ENCODE measurements around the gene TDP1.

DNA sequence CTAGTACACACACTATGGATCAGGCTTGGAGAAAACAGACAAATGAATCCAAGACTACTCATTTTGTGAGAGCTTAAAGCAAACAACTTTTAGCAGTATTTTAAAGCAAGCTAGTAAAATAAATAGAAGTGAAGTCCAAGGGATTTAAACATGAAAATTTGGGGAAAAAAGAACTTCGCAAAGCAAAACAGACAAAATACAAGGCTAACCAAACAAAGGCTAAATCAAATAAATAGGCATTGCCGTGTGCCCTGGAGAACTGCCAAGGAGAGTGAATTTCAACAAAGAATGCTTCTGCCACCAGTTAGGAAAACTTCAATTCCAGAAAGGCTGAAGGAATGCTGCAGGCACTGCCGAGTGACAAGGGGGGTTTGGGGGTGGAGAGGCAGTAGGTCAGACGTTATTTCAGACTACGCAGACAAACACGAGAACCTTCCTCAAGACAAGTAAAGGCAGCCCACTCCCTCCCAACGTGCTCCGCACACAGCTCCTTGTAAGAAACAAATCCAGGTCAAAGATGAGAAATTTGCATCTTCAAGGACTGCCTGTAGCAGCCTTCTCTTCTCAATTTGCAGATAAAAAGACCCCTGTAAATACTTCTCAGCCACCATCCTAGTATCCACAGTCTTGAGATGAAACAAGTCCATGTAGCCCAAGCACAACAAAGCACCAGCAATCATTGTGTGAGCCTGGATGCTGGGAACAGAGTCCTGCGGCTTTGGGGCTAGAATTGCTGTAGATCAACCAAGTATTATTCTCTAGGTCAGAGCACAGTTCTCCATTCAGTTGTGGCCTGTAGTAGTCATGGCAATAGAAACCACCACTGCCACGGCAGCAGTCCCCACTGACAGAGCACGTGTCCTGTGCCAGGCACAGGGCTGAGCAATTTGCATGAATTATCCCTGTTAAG lies 44.5 kb upstream of the TDP1 start:
- TF ChIP-seq, protein P1, sequence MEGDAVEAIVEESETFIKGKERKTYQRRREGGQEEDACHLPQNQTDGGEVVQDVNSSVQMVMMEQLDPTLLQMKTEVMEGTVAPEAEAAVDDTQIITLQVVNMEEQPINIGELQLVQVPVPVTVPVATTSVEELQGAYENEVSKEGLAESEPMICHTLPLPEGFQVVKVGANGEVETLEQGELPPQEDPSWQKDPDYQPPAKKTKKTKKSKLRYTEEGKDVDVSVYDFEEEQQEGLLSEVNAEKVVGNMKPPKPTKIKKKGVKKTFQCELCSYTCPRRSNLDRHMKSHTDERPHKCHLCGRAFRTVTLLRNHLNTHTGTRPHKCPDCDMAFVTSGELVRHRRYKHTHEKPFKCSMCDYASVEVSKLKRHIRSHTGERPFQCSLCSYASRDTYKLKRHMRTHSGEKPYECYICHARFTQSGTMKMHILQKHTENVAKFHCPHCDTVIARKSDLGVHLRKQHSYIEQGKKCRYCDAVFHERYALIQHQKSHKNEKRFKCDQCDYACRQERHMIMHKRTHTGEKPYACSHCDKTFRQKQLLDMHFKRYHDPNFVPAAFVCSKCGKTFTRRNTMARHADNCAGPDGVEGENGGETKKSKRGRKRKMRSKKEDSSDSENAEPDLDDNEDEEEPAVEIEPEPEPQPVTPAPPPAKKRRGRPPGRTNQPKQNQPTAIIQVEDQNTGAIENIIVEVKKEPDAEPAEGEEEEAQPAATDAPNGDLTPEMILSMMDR (CRISPR knock-in tag; IDR thresholded peaks at IDR 0.05): no peak
- TF ChIP-seq EZH2 (conservative IDR thresholded peaks at IDR 0.05; ENCODE audit: low read depth, low read length) (no peak), ZNF253 (CRISPR knock-in tag; IDR thresholded peaks at IDR 0.05; ENCODE audit: borderline replicate concordance) (no peak), SP2 (CRISPR knock-in tag; IDR thresholded peaks at IDR 0.05) (no peak), SP140L (CRISPR knock-in tag; IDR thresholded peaks at IDR 0.05; ENCODE audit: borderline replicate concordance) (no peak)
- TF ChIP-seq, protein P2, sequence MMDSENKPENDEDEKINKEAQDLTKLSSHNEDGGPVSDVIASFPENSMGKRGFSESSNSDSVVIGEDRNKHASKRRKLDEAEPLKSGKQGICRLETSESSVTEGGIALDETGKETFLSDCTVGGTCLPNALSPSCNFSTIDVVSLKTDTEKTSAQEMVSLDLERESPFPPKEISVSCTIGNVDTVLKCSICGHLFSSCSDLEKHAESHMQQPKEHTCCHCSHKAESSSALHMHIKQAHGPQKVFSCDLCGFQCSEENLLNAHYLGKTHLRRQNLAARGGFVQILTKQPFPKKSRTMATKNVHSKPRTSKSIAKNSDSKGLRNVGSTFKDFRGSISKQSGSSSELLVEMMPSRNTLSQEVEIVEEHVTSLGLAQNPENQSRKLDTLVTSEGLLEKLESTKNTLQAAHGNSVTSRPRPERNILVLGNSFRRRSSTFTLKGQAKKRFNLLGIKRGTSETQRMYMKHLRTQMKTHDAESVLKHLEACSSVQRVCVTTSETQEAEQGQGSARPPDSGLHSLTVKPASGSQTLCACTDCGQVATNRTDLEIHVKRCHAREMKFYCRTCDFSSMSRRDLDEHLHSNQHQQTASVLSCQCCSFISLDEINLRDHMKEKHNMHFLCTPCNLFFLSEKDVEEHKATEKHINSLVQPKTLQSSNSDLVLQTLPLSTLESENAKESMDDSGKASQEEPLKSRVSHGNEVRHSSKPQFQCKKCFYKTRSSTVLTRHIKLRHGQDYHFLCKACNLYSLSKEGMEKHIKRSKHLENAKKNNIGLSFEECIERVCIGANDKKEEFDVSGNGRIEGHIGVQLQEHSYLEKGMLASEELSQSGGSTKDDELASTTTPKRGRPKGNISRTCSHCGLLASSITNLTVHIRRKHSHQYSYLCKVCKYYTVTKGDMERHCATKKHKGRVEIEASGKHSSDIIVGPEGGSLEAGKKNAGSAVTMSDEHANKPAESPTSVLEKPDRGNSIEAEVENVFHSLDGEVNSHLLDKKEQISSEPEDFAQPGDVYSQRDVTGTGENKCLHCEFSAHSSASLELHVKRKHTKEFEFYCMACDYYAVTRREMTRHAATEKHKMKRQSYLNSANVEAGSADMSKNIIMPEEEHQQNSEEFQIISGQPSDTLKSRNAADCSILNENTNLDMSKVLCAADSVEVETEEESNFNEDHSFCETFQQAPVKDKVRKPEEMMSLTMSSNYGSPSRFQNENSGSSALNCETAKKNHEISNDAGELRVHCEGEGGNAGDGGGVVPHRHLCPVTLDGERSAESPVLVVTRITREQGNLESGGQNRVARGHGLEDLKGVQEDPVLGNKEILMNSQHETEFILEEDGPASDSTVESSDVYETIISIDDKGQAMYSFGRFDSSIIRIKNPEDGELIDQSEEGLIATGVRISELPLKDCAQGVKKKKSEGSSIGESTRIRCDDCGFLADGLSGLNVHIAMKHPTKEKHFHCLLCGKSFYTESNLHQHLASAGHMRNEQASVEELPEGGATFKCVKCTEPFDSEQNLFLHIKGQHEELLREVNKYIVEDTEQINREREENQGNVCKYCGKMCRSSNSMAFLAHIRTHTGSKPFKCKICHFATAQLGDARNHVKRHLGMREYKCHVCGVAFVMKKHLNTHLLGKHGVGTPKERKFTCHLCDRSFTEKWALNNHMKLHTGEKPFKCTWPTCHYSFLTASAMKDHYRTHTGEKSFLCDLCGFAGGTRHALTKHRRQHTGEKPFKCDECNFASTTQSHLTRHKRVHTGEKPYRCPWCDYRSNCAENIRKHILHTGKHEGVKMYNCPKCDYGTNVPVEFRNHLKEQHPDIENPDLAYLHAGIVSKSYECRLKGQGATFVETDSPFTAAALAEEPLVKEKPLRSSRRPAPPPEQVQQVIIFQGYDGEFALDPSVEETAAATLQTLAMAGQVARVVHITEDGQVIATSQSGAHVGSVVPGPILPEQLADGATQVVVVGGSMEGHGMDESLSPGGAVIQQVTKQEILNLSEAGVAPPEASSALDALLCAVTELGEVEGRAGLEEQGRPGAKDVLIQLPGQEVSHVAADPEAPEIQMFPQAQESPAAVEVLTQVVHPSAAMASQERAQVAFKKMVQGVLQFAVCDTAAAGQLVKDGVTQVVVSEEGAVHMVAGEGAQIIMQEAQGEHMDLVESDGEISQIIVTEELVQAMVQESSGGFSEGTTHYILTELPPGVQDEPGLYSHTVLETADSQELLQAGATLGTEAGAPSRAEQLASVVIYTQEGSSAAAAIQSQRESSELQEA (CRISPR knock-in tag; IDR thresholded peaks at IDR 0.05; ENCODE audit: not compliant biosample characterization): no peak

All from HepG2 (cell line).